GM21825 (cell line): Measurements from ENCODE around the gene ZNF786.
"Not testable (repeated sequence)": the region's sequence is repeated elsewhere in the genome, so short reads cannot be mapped to it uniquely, and the experiment has no call there.

ENCODE experiments used
- ATAC-seq: cut with Tn5 transposase; IDR thresholded peaks from one replicate; pipeline ENCODE4 v1.9.1; 2021; ENCODE audit warnings: mild to moderate bottlenecking, moderate library complexity; ENCODE audit not compliant: unreplicated experiment

Gene ZNF786

DNA sequence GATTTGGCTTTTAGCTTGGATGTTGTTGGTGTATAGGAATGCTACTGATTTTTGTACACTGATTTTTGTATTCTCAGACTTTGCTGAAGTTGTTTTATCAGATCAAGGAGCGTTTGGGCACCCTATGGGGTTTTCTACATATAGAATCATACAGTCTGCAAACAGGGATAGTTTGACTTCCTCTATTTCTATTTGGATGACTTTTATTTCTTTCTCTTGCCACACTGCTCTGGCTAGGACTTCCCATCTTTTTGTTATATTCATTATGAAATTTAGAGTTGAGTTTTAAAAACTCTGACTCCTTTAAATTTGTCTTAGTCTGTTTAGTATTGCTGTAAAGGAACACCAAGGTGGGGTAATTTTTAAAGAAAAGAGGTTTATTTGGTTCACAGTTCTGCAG lies 4.7 kb downstream of the ZNF786 start:
- ATAC-seq = no peak

DNA sequence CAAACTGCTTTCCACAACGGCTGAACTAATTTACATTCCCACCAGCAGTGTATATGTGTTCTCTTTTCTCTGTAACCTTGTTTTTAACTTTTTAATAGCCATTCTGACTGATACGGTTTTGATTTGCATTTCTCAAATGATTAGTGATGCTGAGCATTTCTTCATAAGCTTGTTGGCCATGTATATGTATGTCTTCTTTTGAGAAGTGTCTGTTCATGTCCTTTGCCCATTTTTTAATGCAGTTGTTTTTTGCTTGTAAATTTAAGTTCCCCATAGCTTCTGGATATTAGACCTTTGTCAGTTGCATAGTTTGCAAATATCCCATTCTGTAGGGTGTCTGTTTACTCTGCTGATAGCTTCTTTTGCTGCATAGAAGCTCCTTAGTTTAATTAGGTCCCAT lies 6.1 kb downstream of the ZNF786 start:
- no peak for ATAC-seq

DNA sequence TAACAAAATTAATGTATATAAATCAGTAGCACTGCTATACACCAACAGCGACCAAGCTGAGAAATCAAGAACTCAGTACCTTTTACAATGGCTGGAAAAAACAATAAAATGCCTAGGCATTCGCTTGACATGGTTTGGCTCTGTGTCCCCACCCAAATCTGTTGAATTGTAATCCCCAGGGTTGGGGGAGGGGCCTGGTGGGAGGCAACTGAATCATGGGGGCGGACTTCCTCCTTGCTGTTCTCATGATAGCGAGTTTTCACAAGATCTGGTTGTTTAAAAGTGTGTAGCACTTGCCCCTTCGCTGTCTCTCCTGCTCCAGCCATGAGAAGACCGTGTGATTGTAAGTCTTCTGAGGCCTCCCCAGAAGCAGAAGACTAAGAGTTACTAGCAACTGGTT lies 8.6 kb downstream of the ZNF786 start:
- no peak for ATAC-seq

DNA sequence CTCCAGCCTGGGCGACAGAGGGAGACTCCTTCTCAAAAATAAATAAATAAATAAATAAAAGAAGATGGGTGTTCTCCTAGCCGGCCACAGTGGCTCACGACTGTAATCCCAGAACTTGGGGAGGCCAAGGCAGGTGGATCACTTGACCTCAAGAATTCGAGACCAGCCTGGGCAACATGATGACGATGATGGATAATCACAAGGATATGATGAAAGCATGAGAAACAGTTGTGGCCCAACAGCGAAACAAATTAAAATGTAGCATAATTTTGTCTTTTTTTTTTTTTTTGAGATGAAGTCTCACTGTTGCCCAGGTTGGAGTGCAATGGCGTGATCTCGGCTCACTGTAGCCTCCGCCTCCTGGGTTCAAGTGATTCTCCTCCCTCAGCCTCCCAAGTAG lies 12.9 kb downstream of the ZNF786 start:
- no peak for ATAC-seq

GRCh38 chr7:149075286-149075685 lies 15.2 kb downstream of the ZNF786 start:
- ATAC-seq = no peak

DNA sequence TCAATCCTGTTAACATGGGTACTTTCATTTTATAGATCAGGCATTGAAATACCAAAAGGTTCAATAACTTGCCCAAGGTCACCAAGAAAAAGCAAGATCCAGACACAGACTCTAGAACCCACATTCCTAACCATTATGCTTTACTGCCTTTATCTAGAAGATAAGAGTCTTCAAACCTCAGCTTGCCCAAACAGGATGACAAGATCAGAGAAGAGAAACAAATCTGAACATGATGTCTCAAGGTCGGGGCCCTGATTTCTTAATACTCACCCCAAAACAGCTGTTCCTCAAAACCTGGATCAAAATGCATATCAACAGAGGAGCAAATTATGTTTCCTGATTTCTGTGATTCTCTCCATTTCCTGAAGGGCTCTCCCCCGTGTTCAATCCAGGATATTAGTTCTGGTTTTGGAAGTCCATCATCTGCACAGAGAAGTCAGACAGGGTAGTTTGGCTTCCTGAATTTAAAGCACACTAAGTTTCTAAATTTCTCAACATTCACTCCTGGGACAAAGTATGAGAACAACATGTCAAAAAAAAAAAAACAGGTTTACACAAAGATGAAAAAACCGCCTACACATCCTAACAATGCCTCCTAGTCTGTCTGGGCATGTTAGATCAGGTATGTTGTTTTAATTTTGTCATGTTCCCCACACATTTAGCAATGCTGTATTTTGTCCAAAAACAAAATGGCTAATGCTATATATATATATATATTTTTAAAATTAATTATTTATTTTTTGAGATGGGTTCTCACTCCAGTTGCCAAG lies 16.2 kb downstream of the ZNF786 start:
- ATAC-seq = no peak

- ATAC-seq = no peak
These were observed 18.1 kb downstream of the ZNF786 start for GRCh38 chr7:149072438-149072775.

DNA sequence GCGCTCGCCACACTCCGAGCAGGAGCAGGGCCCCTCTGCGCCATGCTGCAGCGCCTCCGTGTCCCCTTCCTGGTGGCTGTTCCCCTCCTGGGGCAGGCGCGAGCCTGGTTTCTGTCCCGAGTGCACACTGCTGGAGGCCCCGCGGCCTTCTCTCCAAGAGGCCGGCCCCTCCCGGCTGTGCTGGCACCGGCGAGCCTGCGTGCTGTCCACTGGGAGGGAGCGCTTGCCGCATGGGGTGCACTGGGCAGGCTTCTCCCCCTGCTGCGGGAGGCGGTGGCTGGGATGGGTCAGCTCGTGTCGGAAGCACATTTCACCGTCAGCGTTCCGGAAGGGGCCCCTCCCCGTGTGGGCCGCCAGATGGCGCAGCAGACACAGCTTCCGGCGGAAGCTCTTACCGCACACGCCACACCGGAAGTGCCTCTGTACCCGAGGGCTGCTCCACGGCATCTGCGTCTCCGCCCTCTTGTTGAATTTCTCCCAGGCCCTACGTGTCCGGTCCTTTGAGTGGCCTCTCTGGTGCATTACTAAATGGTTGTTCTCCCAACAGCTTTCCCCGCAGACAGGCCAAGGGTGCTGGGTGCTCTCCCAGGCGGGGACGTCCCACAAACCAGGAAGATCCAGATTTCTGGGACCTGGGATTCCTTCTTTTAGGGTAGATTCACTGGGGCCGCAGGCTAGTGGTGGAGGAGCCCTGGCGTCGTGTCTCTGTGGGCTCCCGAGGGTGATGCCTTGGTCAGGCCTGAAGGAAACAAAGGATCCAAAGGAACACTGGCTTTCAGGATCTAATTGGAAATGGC lies 18.7 kb downstream of the ZNF786 start:
- no peak for ATAC-seq

- ATAC-seq = no peak
These were observed 19.3 kb downstream of the ZNF786 start for GRCh38 chr7:149071182-149071635.

- no peak for ATAC-seq
These were observed 20.0 kb downstream of the ZNF786 start for GRCh38 chr7:149070372-149071125.

DNA sequence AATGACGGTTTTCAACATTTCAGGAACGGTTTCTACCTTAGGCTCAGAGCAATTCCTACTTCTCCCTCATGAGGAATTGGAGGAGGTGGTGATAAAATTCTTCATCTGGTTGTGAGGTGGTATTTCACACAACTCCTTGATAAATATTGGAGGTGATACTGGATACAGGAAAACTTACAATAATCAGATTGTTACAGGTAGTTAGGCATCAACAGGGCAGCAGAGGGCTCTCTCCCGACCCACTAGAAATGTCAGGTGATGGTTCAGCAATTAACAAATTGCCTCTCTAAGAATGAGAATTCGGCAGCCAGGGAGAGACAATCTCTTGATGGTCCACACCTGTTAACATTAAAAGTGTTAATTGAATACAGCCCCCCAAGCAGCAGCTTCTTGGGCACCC lies 22.6 kb downstream of the ZNF786 start:
- no peak for ATAC-seq

DNA sequence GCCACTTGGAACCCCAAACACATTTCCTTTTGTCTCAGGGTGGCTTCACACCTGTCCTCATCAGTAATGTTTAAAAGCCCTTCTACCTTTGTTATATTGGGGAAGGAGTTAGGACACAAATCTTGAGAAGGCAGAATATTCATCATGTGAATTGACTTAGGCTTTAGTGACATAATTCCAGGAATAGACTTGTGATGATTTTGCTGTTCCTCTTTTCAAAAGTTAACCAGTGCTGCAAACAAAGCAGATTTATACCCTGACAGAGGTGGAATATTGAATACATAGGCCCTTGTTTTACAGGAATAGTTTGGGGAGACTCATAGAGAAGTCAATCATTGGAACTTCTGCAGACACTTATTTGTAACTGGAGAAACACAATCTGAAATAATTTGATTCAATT lies 27.0 kb downstream of the ZNF786 start:
- ATAC-seq = no peak

- not testable (repeated sequence) for ATAC-seq
These were observed 28.2 kb downstream of the ZNF786 start for GRCh38 chr7:149062217-149062899.

DNA sequence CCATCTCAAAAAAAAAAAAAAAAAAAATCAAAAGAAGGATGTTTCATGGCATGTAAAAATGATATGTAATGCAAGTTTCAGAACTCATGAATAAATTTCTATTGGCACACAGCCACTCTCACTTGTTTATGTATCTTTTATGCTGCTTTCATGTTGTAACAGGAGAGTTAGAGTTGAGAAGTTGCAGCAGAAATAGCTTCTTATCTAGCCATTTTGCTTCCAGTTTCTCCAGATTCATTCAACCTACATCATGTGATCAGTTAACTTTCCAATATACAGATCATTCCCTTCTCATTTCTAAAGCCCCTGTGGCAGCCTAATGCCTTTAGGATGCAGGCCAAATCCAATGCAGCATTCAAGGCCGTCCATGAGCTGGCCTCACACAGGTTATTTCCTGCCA lies 30.4 kb downstream of the ZNF786 start:
- no peak for ATAC-seq

- ATAC-seq = no peak
These were observed 36.6 kb downstream of the ZNF786 start for GRCh38 chr7:149053885-149054284.

- no peak for ATAC-seq
These were observed 37.1 kb downstream of the ZNF786 start for GRCh38 chr7:149053384-149053783.

GRCh38 chr7:149050941-149051340 lies 39.6 kb downstream of the ZNF786 start:
- no peak for ATAC-seq

DNA sequence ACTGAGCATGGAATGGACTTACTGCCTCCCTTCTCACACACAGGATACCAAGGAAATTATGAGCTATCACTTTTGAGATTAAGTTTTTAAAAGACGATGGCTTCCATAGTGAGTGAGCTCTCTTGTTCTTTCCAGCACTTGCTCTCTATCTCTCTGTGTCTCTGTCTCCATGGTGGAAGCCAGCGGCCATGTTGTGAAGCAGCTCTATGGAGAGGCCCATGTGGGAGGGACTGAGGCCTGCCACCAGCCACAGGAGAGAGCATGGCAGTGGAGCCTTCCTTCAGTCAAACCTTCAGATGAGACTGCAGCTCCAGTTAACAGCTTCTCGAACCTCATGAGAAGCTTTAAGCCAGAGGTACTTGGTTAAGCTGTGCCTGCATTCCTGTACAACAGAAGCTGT lies 41.7 kb downstream of the ZNF786 start:
- no peak for ATAC-seq

DNA sequence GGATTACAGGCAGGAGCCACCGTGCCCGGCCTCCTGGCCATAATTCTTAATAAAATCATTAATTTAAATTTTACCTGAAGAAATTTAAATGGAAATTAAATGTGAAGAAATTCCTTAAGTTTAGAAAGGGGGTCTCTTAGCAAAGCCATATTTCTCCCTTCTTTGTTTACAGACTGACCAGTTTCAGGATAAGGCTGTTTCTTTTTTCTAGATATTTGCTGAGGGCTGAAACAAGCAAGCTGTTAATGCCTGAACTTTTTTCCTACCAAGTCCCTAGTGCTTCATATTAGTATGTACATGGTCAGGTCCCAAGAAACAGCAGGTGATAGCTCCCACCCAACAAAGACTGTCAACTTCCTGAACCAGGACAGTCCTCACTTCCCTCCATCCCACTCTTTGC lies 44.1 kb downstream of the ZNF786 start:
- ATAC-seq = no peak

- no peak for ATAC-seq
These were observed 46.6 kb downstream of the ZNF786 start for GRCh38 chr7:149043936-149044335.

DNA sequence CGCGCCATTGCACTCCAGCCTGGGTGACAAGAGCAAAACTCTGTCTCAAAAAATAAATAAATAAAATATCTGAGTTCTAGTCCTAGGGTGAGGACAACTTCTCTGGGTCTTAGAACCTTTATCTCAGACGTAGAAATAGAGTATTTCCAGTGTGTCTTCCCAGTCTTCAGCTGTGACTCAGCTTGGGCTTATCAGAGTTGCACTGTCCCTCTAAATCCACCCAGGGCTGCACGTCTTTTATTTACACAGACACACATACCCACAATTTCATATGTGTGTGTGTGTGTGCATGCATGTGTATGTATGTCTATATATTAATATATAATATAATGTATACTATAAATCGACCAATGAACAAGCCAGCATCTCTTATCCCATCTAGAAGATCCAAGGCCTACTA lies 49.2 kb downstream of the ZNF786 start:
- no peak for ATAC-seq
